Fibroblast of lung (primary cell): Measurements from ENCODE around the gene BTBD9. TPM values are rescaled to one million over a fixed set of nuclear protein-coding genes. Genes with fewer than 3 reads are reported as not detected.

Experiments
- DNase-seq, 2 donors: peaks; one replicate each; pipeline versions ENCODE4 v3.0.0 to v3.0.0-alpha.2; 2010; ENCODE audit warnings: low read depth in 2 of 2
- H2AFZ ChIP-seq: 2 replicates; pipeline ENCODE4 v1.5.1; 2012; ENCODE audit warnings: low read length, control low read depth, inconsistent platforms
- H3K27ac ChIP-seq: 2 replicates; pipeline ENCODE4 v1.5.1; 2011; ENCODE audit warnings: low read length, control low read depth; ENCODE audit not compliant: insufficient read depth
- H3K27me3 ChIP-seq: 2 replicates; pipeline ENCODE4 v1.5.1; 2011; ENCODE audit warnings: mild to moderate bottlenecking, low read length; ENCODE audit not compliant: control insufficient read depth, insufficient read depth
- H3K36me3 ChIP-seq: 2 replicates; pipeline ENCODE4 v1.5.1; 2011; ENCODE audit warnings: low read length; ENCODE audit not compliant: control insufficient read depth, insufficient read depth
- H3K4me1 ChIP-seq: 2 replicates; pipeline ENCODE4 v1.5.1; 2011; ENCODE audit warnings: low read length; ENCODE audit not compliant: control insufficient read depth, insufficient read depth; ENCODE audit errors: extremely low read depth
- H3K4me2 ChIP-seq: 2 replicates; pipeline ENCODE4 v1.5.1; 2011; ENCODE audit warnings: low read length, control low read depth; ENCODE audit not compliant: insufficient read depth; ENCODE audit errors: extremely low read depth
- H3K4me3 ChIP-seq, 4 experiments: fragments of 200-600 bp in 1 of 4; sonication (generic) in 1 of 4; replicated peaks in 1 of 4; 2 replicates each; pipeline ENCODE4 v1.5.1; 2011 to 2016; ENCODE audit warnings: low read length in 4 of 4, low read depth in 3 of 4, mild to moderate bottlenecking in 3 of 4, control low read depth in 2 of 4, inconsistent platforms in 1 of 4, mixed read lengths in 1 of 4; ENCODE audit not compliant: insufficient read depth in 1 of 4; ENCODE audit errors: control extremely low read depth in 1 of 4
- H3K79me2 ChIP-seq: 2 replicates; pipeline ENCODE4 v1.5.1; 2012; ENCODE audit warnings: mild to moderate bottlenecking, low read length, inconsistent platforms; ENCODE audit not compliant: control insufficient read depth, insufficient read depth
- H3K9ac ChIP-seq: 2 replicates; pipeline ENCODE4 v1.5.1; 2011; ENCODE audit warnings: mild to moderate bottlenecking, low read length, control low read depth; ENCODE audit not compliant: insufficient read depth
- H3K9me3 ChIP-seq: 2 replicates; pipeline ENCODE4 v1.5.1; 2012; ENCODE audit warnings: low read depth, low read length; ENCODE audit not compliant: control insufficient read depth, insufficient read depth
- H4K20me1 ChIP-seq: 2 replicates; pipeline ENCODE4 v1.5.1; 2011; ENCODE audit warnings: low read length; ENCODE audit not compliant: control insufficient read depth, insufficient read depth; ENCODE audit errors: extremely low read depth
- EZH2 ChIP-seq: IDR thresholded peaks from 2 replicates; pipeline ENCODE4 v1.5.1; 2012; ENCODE audit warnings: low read length, control low read depth, mild to moderate bottlenecking; ENCODE audit errors: missing control alignments
- polyA plus RNA-seq, 2 donors: library from polyadenylated mRNA; depleted of rRNA in 1 of 2; stranded (reverse) in 1 of 2; unstranded in 1 of 2; fragments of >200 nt; gene quantifications; 2 replicates each; pipeline ENCODE4 v1.2.1, GENCODE V29; 2011 to 2012; ENCODE audit warnings: missing spikeins in 1 of 2
- total RNA-seq: library from RNA; depleted of rRNA; stranded (reverse); fragments of >200 nt; gene quantifications from 2 replicates; pipeline ENCODE4 v1.2.1, GENCODE V29; 2014
- TF ChIP-seq, protein P1 (sequence below), 2 donors: IDR thresholded peaks in 1 of 2; conservative IDR thresholded peaks in 1 of 2; 1 replicate in 1 of 2; 2 replicates in 1 of 2; pipeline ENCODE4 v1.5.1; 2011 to 2012; ENCODE audit warnings: low read length in 2 of 2, control low read depth in 1 of 2, inconsistent platforms in 1 of 2, low read depth in 1 of 2, mild to moderate bottlenecking in 1 of 2

The BTBD9 gene
- total and polyA plus RNA-seq, 2 donors (not counting 1 experiment from before 2014, with no cell fraction given) = 7.7 to 13.4 TPM

DNA sequence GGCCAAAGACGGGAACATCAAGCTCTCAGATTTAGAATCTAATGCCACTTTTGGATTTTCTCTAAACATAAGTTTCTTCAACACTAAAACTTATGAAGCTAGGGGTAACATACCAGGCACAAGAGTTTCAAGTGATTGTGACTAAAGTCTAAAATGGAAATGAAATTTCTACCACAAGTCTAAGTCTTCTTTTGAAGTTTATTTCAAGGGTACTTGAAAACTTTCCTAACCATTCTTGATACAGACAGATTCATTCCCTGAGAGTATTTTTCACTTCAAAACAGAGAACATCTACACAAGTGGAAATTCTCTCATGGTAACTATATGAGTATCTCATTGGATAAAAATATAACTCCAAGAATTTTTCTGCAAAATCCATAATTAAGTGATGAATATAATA lies 56.2 kb downstream of the BTBD9 start:
- Histone ChIP-seq H2AFZ (no peak overlapping the region), H3K79me2 (no peaks in the 10 kb centered on the region), H3K4me1 (no peaks in the 10 kb centered on the region), H3K27ac (no peak overlapping the region), H3K4me3 (no peak overlapping the region), H3K9ac (no peak overlapping the region), H4K20me1 (no peaks in the 10 kb centered on the region), H3K4me2 (no peak overlapping the region), H3K9me3 (no peaks in the 10 kb centered on the region), H3K36me3 (no peaks in the 10 kb centered on the region), H3K27me3 (no peaks in the 10 kb centered on the region)
- TF ChIP-seq, protein P1, sequence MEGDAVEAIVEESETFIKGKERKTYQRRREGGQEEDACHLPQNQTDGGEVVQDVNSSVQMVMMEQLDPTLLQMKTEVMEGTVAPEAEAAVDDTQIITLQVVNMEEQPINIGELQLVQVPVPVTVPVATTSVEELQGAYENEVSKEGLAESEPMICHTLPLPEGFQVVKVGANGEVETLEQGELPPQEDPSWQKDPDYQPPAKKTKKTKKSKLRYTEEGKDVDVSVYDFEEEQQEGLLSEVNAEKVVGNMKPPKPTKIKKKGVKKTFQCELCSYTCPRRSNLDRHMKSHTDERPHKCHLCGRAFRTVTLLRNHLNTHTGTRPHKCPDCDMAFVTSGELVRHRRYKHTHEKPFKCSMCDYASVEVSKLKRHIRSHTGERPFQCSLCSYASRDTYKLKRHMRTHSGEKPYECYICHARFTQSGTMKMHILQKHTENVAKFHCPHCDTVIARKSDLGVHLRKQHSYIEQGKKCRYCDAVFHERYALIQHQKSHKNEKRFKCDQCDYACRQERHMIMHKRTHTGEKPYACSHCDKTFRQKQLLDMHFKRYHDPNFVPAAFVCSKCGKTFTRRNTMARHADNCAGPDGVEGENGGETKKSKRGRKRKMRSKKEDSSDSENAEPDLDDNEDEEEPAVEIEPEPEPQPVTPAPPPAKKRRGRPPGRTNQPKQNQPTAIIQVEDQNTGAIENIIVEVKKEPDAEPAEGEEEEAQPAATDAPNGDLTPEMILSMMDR (conservative IDR thresholded peaks at IDR 0.05 in 1 of 2, IDR thresholded peaks at IDR 0.05 in 1 of 2; ENCODE audit: low read depth in 1 of 2, low read length in 2 of 2) = no peak
- TF ChIP-seq EZH2 = no peak
- DNase-seq = no peak

DNA sequence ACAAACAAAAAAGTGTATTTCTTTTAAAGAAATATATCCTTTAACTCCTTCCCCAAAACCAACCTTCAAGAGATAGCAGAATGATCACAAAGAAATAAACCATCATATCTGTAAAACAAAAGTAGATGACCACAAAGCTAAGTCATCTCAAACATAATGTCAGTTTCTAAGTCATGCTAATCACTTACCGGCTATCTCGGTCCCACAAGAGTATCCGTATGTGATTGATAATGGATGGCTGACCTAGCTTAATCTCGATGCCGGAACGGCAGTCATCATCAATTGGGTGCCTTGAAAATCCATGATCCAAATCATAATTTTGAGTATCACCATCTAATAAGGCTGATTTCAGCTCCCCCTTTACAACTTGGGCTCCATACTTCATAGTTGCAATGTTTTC lies 59.7 kb downstream of the BTBD9 start:
- TF ChIP-seq EZH2 = no peak
- TF ChIP-seq, protein P1 (conservative IDR thresholded peaks at IDR 0.05 in 1 of 2, IDR thresholded peaks at IDR 0.05 in 1 of 2; ENCODE audit: low read depth in 1 of 2, low read length in 2 of 2) = no peak
- Histone ChIP-seq H4K20me1 (no peaks in the 10 kb centered on the region), H3K4me3 (no peak overlapping the region), H3K9ac (no peak overlapping the region), H3K4me2 (no peak overlapping the region), H3K27ac (no peak overlapping the region), H3K9me3 (no peaks in the 10 kb centered on the region), H2AFZ (no peak overlapping the region), H3K36me3 (no peaks in the 10 kb centered on the region), H3K27me3 (no peaks in the 10 kb centered on the region), H3K4me1 (no peaks in the 10 kb centered on the region), H3K79me2 (no peaks in the 10 kb centered on the region)
- no peak for DNase-seq

DNA sequence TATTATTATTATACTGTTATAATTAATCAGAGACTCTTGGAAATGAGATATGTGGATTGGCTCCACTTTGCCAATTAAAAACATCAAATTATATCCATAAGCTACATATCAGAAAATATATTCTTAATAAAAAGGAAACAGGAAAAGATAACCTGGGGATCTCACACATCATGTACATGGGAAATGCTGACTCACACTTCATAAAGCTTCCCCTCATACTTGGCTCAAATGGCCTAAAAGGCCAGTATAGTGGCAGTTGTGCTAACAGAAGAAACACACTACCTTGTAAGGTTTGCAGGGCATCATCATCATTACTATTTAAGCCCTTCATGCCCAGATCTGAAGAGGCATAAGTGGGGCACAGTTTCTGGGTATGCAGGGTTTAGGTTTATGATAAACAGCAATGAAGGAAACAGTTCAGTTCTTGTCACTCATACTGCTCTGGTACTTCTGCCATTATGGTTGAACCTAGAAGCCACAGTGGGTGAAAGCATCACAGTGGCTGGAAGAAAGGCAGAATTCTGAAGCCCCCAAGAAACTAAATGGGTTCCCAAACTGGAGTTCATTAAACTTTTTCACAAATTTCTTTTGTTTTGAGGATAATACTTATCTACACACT lies 60.6 kb downstream of the BTBD9 start:
- Histone ChIP-seq H3K4me2 (no peak overlapping the region), H3K4me3 (no peak overlapping the region), H3K36me3 (no peaks in the 10 kb centered on the region), H4K20me1 (no peaks in the 10 kb centered on the region), H3K27me3 (no peaks in the 10 kb centered on the region), H3K27ac (no peak overlapping the region), H3K9ac (no peak overlapping the region), H3K9me3 (no peaks in the 10 kb centered on the region), H3K4me1 (no peaks in the 10 kb centered on the region), H2AFZ (no peak overlapping the region), H3K79me2 (no peaks in the 10 kb centered on the region)
- TF ChIP-seq, protein P1 (conservative IDR thresholded peaks at IDR 0.05 in 1 of 2, IDR thresholded peaks at IDR 0.05 in 1 of 2; ENCODE audit: low read depth in 1 of 2, low read length in 2 of 2) = no peak
- no peak for TF ChIP-seq EZH2
- no peak for DNase-seq
